Forelimb muscle (tissue), 1 donor: Measurements from ENCODE around the gene FMO4. TPM values are rescaled to one million over a fixed set of nuclear protein-coding genes. Genes with fewer than 3 reads are reported as not detected.
"Not testable (repeated sequence)": the region's sequence is repeated elsewhere in the genome, so short reads cannot be mapped to it uniquely, and the experiment has no call there.

ENCODE experiments used
- DNase-seq: peaks from one replicate; pipeline ENCODE4 v3.0.0-alpha.2; 2013; ENCODE audit warnings: low read depth
- polyA plus RNA-seq: library from polyadenylated mRNA; unstranded; fragments of 120-200 nt; gene quantifications from one replicate; pipeline ENCODE4 v1.2.1, GENCODE V29; 2013; ENCODE audit not compliant: insufficient read length

Gene FMO4
- polyA plus RNA-seq, 1 donor: 4.0 TPM

- DNase-seq: no peak
These were observed 20.1 kb downstream of the FMO4 start for GRCh38 chr1:171334024-171334640.

GRCh38 chr1:171335964-171336363, 22.0 kb downstream of the FMO4 start:
- DNase-seq: no peak

GRCh38 chr1:171339345-171339744, 25.4 kb downstream of the FMO4 start:
- DNase-seq: not testable (repeated sequence)

- no peak for DNase-seq
These were observed 29.9 kb downstream of the FMO4 start for GRCh38 chr1:171343727-171344472.

GRCh38 chr1:171344473-171344820, 30.5 kb downstream of the FMO4 start:
- DNase-seq: no peak

- DNase-seq: no peak
These were observed 31.6 kb downstream of the FMO4 start for GRCh38 chr1:171345536-171345935.

- DNase-seq: no peak
These were observed 32.9 kb downstream of the FMO4 start for GRCh38 chr1:171346881-171347280.

- DNase-seq: no peak
These were observed 36.6 kb downstream of the FMO4 start for GRCh38 chr1:171350594-171350993.

- DNase-seq: no peak
These were observed 38.0 kb downstream of the FMO4 start for GRCh38 chr1:171351961-171352360.

GRCh38 chr1:171352554-171352953, 38.6 kb downstream of the FMO4 start:
- DNase-seq: no peak

GRCh38 chr1:171355727-171356126, 41.7 kb downstream of the FMO4 start:
- DNase-seq: no peak

- DNase-seq: no peak
These were observed 43.2 kb downstream of the FMO4 start for GRCh38 chr1:171357179-171357578.

- not testable (repeated sequence) for DNase-seq
These were observed 45.3 kb downstream of the FMO4 start for GRCh38 chr1:171359355-171359648.

- not testable (repeated sequence) for DNase-seq
These were observed 45.9 kb downstream of the FMO4 start for GRCh38 chr1:171359731-171360527.

- DNase-seq: no peak
These were observed 52.1 kb downstream of the FMO4 start for GRCh38 chr1:171366085-171366484.

GRCh38 chr1:171366816-171367215, 52.8 kb downstream of the FMO4 start:
- no peak for DNase-seq

- no peak for DNase-seq
These were observed 53.5 kb downstream of the FMO4 start for GRCh38 chr1:171367436-171367835.

- DNase-seq: no peak
These were observed 58.6 kb downstream of the FMO4 start for GRCh38 chr1:171372418-171373084.

- not testable (repeated sequence) for DNase-seq
These were observed 59.6 kb downstream of the FMO4 start for GRCh38 chr1:171373357-171374122.

GRCh38 chr1:171379846-171380245, 65.9 kb downstream of the FMO4 start:
- no peak for DNase-seq

- no peak for DNase-seq
These were observed 67.9 kb downstream of the FMO4 start for GRCh38 chr1:171381866-171382210.

GRCh38 chr1:171384496-171384895, 70.5 kb downstream of the FMO4 start:
- DNase-seq: no peak
